PC-3 (cell line): ENCODE measurements around the gene IL20. TPM values are rescaled to one million over a fixed set of nuclear protein-coding genes. Genes with fewer than 3 reads are reported as not detected.

Experiments used
- ATAC-seq: fragments of 200-7000 bp; cut with Tn5 transposase; 2 replicates; pipeline ENCODE4 v1.9.1; 2020; ENCODE audit warnings: mild to moderate bottlenecking, moderate library complexity
- BruUV-seq: library from RNA; stranded (reverse); fragments of 400-500 nt; replicated peaks from 2 replicates; lab custom pipeline; 2021; lab: Mats Ljungman, UMichigan
- CTCF ChIA-PET: fragments of 300-600 bp; sonication (Branson Sonifier 250); formaldehyde crosslinking; loops from one replicate; lab custom pipeline; 2022; ENCODE audit warnings: antibody characterized with exemption; lab: Charles Lee
- POLR2A ChIA-PET: fragments of 300-600 bp; sonication (Branson Sonifier 250); formaldehyde crosslinking; loops from one replicate; lab custom pipeline; 2022; ENCODE audit warnings: antibody characterized with exemption; ENCODE audit not compliant: unreplicated experiment; lab: Charles Lee
- DNase-seq: peaks from one replicate; pipeline ENCODE4 v3.0.0-alpha.2; 2015
- H2AFZ ChIP-seq: fragments of 300-600 bp; sonication (generic); 2 replicates; pipeline ENCODE4 v1.6.0; 2016; ENCODE audit warnings: antibody characterized with exemption, low read length
- H3F3A ChIP-seq: fragments of 300-600 bp; sonication (generic); one replicate; pipeline ENCODE4 v1.6.0; 2017; ENCODE audit warnings: antibody characterized with exemption, low read length, control low read depth, mild to moderate bottlenecking; ENCODE audit not compliant: unreplicated experiment
- H3K27ac ChIP-seq: fragments of 300-600 bp; sonication (generic); 2 replicates; pipeline ENCODE4 v1.5.1; 2016; ENCODE audit warnings: mild to moderate bottlenecking, low read length
- H3K27me3 ChIP-seq: fragments of 300-600 bp; sonication (generic); 2 replicates; pipeline ENCODE4 v1.6.1; 2016; ENCODE audit warnings: low read length, mixed read lengths
- H3K36me3 ChIP-seq: fragments of 300-600 bp; sonication (generic); 2 replicates; pipeline ENCODE4 v1.6.1; 2016; ENCODE audit warnings: low read depth, mixed run types, low read length, mixed read lengths
- H3K4me1 ChIP-seq: fragments of 300-600 bp; sonication (generic); 2 replicates; pipeline ENCODE4 v1.5.1; 2016; ENCODE audit warnings: low read length; ENCODE audit not compliant: insufficient read depth
- H3K4me2 ChIP-seq: fragments of 300-600 bp; sonication (generic); 2 replicates; pipeline ENCODE4 v1.6.0; 2016; ENCODE audit warnings: low read length
- H3K4me3 ChIP-seq: fragments of 300-600 bp; sonication (generic); 2 replicates; pipeline ENCODE4 v1.5.1; 2016; ENCODE audit warnings: mild to moderate bottlenecking, low read length, mixed read lengths
- H3K79me2 ChIP-seq: fragments of 300-600 bp; sonication (generic); 2 replicates; pipeline ENCODE4 v1.6.1; 2017; ENCODE audit warnings: low read length, mixed read lengths
- H3K9ac ChIP-seq: fragments of 300-600 bp; sonication (generic); 2 replicates; pipeline ENCODE4 v1.6.0; 2016; ENCODE audit warnings: mild to moderate bottlenecking, low read length
- H3K9me2 ChIP-seq: fragments of 300-600 bp; sonication (generic); replicated peaks from 2 replicates; pipeline ENCODE4 v1.6.1; 2016; ENCODE audit warnings: mixed run types, low read length, mixed read lengths
- H3K9me3 ChIP-seq: fragments of 300-600 bp; sonication (generic); 2 replicates; pipeline ENCODE4 v1.6.1; 2016; ENCODE audit warnings: low read length, mixed read lengths
- H4K20me1 ChIP-seq: fragments of 300-600 bp; sonication (generic); 2 replicates; pipeline ENCODE4 v1.6.1; 2016; ENCODE audit warnings: low read length, mixed read lengths
- EZH2 ChIP-seq: fragments of 300-600 bp; sonication (generic); IDR thresholded peaks from one replicate; pipeline ENCODE4 v1.6.1; 2017; ENCODE audit warnings: antibody characterized with exemption, mild to moderate bottlenecking, low read length; ENCODE audit not compliant: unreplicated experiment
- EZH2phosphoT487 ChIP-seq: fragments of 300-600 bp; sonication (generic); IDR thresholded peaks from 2 replicates; pipeline ENCODE4 v1.6.1; 2018; ENCODE audit warnings: mild to moderate bottlenecking, antibody characterized with exemption, low read length, borderline replicate concordance
- intact Hi-C: fragments of 100-400 bp; cut with micrococcal nuclease; formaldehyde crosslinking; loops from 2 replicates; pipeline ENCODE4 v1.9.0; 2023
- total RNA-seq: library from RNA; depleted of rRNA; stranded (reverse); fragments of >200 nt; gene quantifications from 2 replicates; pipeline ENCODE4 v1.2.3, GENCODE V29; 2014
- TF ChIP-seq, protein P1 (sequence below): fragments of 300-600 bp; sonication (generic); conservative IDR thresholded peaks from 2 replicates; pipeline ENCODE4 v1.5.1; 2017; ENCODE audit warnings: antibody characterized with exemption, low read depth, mild to moderate bottlenecking, low read length

The IL20 gene
- total RNA-seq, 1 experiment from 2014 or later: not detected

DNA sequence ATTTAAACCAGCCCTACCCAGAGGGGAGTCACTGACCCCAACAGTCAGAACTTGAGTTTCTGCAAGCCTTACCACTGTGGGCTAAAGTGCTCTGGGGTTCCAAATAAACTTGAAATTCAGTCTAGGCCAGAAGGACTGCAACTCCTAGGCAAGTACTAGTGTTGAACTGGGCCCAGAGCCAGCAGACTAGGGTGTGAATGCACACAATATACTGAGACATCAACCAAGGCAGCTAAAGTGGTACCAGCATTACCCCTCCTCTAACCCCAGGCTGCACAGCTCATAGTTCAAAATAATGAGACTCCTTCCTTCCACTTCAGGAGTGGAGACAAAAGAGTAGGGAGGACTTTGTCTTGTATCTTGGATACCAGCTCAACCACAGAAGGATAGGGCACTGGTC lies 18.9 kb upstream of the IL20 start:
- ChIA-PET CTCF (no interaction called here), POLR2A (no interaction called here)
- intact Hi-C loops: no loop called here
- ATAC-seq (no peak), DNase-seq (no peak)
- Histone ChIP-seq H3K27me3 (peaks cover 42% of the 10 kb centered on the region), H2AFZ (no peak overlapping the region), H3K9me2 (no peaks in the 10 kb centered on the region), H3K4me1 (no peaks in the 10 kb centered on the region), H3K36me3 (no peaks in the 10 kb centered on the region), H3K4me2 (no peak overlapping the region), H3K4me3 (no peak overlapping the region), H3K9me3 (no peaks in the 10 kb centered on the region), H4K20me1 (no peaks in the 10 kb centered on the region), H3F3A (no peaks in the 10 kb centered on the region), H3K79me2 (no peaks in the 10 kb centered on the region), H3K27ac (no peak overlapping the region), H3K9ac (no peak overlapping the region)
- no TSS peak for BruUV-seq
- TF ChIP-seq EZH2phosphoT487: no peak
- no peak for TF ChIP-seq EZH2
- TF ChIP-seq, protein P1, sequence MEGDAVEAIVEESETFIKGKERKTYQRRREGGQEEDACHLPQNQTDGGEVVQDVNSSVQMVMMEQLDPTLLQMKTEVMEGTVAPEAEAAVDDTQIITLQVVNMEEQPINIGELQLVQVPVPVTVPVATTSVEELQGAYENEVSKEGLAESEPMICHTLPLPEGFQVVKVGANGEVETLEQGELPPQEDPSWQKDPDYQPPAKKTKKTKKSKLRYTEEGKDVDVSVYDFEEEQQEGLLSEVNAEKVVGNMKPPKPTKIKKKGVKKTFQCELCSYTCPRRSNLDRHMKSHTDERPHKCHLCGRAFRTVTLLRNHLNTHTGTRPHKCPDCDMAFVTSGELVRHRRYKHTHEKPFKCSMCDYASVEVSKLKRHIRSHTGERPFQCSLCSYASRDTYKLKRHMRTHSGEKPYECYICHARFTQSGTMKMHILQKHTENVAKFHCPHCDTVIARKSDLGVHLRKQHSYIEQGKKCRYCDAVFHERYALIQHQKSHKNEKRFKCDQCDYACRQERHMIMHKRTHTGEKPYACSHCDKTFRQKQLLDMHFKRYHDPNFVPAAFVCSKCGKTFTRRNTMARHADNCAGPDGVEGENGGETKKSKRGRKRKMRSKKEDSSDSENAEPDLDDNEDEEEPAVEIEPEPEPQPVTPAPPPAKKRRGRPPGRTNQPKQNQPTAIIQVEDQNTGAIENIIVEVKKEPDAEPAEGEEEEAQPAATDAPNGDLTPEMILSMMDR: no peak

DNA sequence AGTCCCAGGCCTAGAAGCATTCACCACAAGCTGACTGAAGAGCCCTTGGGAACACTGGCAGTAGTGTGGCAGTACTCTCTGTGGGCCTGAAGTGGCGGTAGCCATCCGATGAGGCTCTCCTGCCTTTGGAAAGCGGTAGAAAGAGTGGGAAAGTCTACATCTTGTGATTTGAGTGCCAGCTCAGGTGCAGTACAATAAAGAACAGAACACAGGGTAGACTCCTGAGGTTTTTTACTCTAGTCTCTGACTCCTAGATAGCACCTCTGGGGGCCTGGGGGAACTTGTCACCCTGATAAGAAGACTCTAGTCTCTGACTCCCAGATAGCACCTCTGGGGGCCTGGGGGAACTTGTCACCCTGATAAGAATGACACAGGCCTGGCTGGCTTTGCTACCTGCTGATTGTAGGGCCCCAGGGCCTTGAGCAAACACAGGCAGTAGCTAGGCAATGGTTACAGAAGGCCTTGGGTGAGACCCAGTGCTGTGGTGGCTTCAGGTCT lies 18.0 kb upstream of the IL20 start:
- Histone ChIP-seq H3K4me2 (no peak overlapping the region), H3K9me2 (no peaks in the 10 kb centered on the region), H3K27ac (no peak overlapping the region), H3K36me3 (no peaks in the 10 kb centered on the region), H3F3A (no peaks in the 10 kb centered on the region), H3K79me2 (no peaks in the 10 kb centered on the region), H3K9me3 (peaks cover 7% of the 10 kb centered on the region), H2AFZ (no peak overlapping the region), H3K9ac (no peak overlapping the region), H3K27me3 (peaks cover 50% of the 10 kb centered on the region), H3K4me3 (no peak overlapping the region), H4K20me1 (no peaks in the 10 kb centered on the region), H3K4me1 (no peaks in the 10 kb centered on the region)
- DNase-seq: no peak
- TF ChIP-seq, protein P1: no peak
- TF ChIP-seq EZH2phosphoT487: no peak
- TF ChIP-seq EZH2: no peak
- ChIA-PET CTCF (no interaction called here), POLR2A (no interaction called here)
- ATAC-seq: no peak
- intact Hi-C loops: no loop called here
- BruUV-seq: no TSS peak

DNA sequence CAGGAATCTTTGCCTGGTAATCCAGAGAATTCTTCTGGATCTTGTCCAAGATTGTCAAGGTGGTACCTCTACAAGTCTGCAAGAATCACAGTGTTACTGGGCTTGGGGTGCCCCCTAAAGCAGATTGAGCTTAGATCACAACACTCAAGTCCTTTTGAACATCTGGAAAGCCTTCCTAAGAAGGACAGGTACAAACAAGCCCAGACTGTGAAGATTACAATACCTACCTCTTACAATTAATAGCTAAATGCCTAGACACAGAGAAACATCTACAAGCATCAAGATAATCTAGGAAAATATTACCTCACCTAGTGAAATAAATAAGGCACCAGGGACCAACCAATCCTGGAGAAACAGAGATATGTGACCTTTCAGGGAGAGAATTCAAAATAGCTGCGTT lies 17.5 kb upstream of the IL20 start:
- no peak overlapping the region for H3K9ac ChIP-seq
- H3K9me3 ChIP-seq: peaks cover 11% of the 10 kb centered on the region
- H3K27ac ChIP-seq: no peak overlapping the region
- DNase-seq (no peak), ATAC-seq (no peak)
- H4K20me1 ChIP-seq: no peaks in the 10 kb centered on the region
- H3F3A ChIP-seq: no peaks in the 10 kb centered on the region
- intact Hi-C loops: no loop called here
- H3K9me2 ChIP-seq: no peaks in the 10 kb centered on the region
- H2AFZ ChIP-seq: no peak overlapping the region
- H3K4me3 ChIP-seq: no peak overlapping the region
- no peaks in the 10 kb centered on the region for H3K36me3 ChIP-seq
- H3K4me2 ChIP-seq: no peak overlapping the region
- ChIA-PET CTCF (no interaction called here), POLR2A (no interaction called here)
- no peak for TF ChIP-seq EZH2
- TF ChIP-seq, protein P1: no peak
- no peaks in the 10 kb centered on the region for H3K79me2 ChIP-seq
- H3K27me3 ChIP-seq: peaks cover 47% of the 10 kb centered on the region
- BruUV-seq: no TSS peak
- H3K4me1 ChIP-seq: no peaks in the 10 kb centered on the region
